Measurements from ENCODE around the gene MAFF.
A peak's percentile ranks its signal among the peaks of the same experiment; 100 is the strongest.
"Not testable (repeated sequence)": the region's sequence is repeated elsewhere in the genome, so short reads cannot be mapped to it uniquely, and the experiment has no call there.

The MAFF gene

GRCh38 chr22:38221908-38222796 is 20.4 kb downstream of the MAFF start:
- DNase-seq (ENCODE audit: insufficient read length, low spot score) (no peak), FAIRE-seq (no peak)

- DNase-seq (ENCODE audit: insufficient read length, low spot score) (no peak), FAIRE-seq (no peak)
These were observed 21.0 kb downstream of the MAFF start for GRCh38 chr22:38222797-38223119.

- FAIRE-seq (no peak), DNase-seq (ENCODE audit: insufficient read length, low spot score) (no peak)
These were observed 21.6 kb downstream of the MAFF start for GRCh38 chr22:38223289-38223960.

GRCh38 chr22:38226853-38227649 is 25.3 kb downstream of the MAFF start:
- DNase-seq (ENCODE audit: insufficient read length, low spot score) (no peak), FAIRE-seq (no peak)

GRCh38 chr22:38228326-38228872 is 26.6 kb downstream of the MAFF start:
- no peak for DNase-seq (ENCODE audit: insufficient read length, low spot score)
- no peak for FAIRE-seq

GRCh38 chr22:38228873-38229740 is 27.3 kb downstream of the MAFF start:
- DNase-seq (ENCODE audit: insufficient read length, low spot score) = no peak
- FAIRE-seq = no peak

- FAIRE-seq (peak; percentile 68), DNase-seq (ENCODE audit: insufficient read length, low spot score) (peak; percentile 54)
These were observed 28.5 kb downstream of the MAFF start for GRCh38 chr22:38230108-38230825.

- DNase-seq (ENCODE audit: insufficient read length, low spot score) (no peak), FAIRE-seq (no peak)
These were observed 29.1 kb downstream of the MAFF start for GRCh38 chr22:38230916-38231315.

GRCh38 chr22:38232196-38232595 is 30.4 kb downstream of the MAFF start:
- FAIRE-seq (no peak), DNase-seq (ENCODE audit: insufficient read length, low spot score) (no peak)

- DNase-seq (ENCODE audit: insufficient read length, low spot score) (no peak), FAIRE-seq (no peak)
These were observed 31.6 kb downstream of the MAFF start for GRCh38 chr22:38233427-38233826.

- not testable (repeated sequence) for DNase-seq (ENCODE audit: insufficient read length, low spot score); FAIRE-seq
These were observed 32.1 kb downstream of the MAFF start for GRCh38 chr22:38233856-38234255.

- no peak for DNase-seq (ENCODE audit: insufficient read length, low spot score)
- no peak for FAIRE-seq
These were observed 33.6 kb downstream of the MAFF start for GRCh38 chr22:38235240-38235850.

- no peak for FAIRE-seq
These were observed 35.0 kb downstream of the MAFF start for GRCh38 chr22:38236786-38237185.

GRCh38 chr22:38238519-38239071 is 36.8 kb downstream of the MAFF start:
- DNase-seq (ENCODE audit: insufficient read length, low spot score) (no peak), FAIRE-seq (no peak)

More at GRCh38 chr22:38236786-38237185, 35.0 kb downstream of the MAFF start:
- no peak for DNase-seq (ENCODE audit: insufficient read length, low spot score)

- FAIRE-seq = no peak
- no peak for DNase-seq (ENCODE audit: insufficient read length, low spot score)
These were observed 37.4 kb downstream of the MAFF start for GRCh38 chr22:38239101-38239761.

GRCh38 chr22:38240734-38241252 is 39.0 kb downstream of the MAFF start:
- DNase-seq (ENCODE audit: insufficient read length, low spot score) = no peak
- FAIRE-seq = no peak

- no peak for DNase-seq (ENCODE audit: insufficient read length, low spot score)
- no peak for FAIRE-seq
These were observed 41.4 kb downstream of the MAFF start for GRCh38 chr22:38243007-38243765.

All from GM19239 (cell line).